Large intestine (tissue), 3 donors: Measurements from ENCODE around the gene RIMKLB. TPM values are rescaled to one million over a fixed set of nuclear protein-coding genes. Genes with fewer than 3 reads are reported as not detected.

Experiments used
- DNase-seq, 2 donors: peaks; one replicate each; pipeline versions ENCODE4 v3.0.0 to v3.0.0-alpha.2; 2013
- H3K27ac ChIP-seq: one replicate; pipeline ENCODE4 v1.5.1; 2013; ENCODE audit warnings: low read length
- H3K27me3 ChIP-seq: 2 replicates; pipeline ENCODE4 v1.6.1; 2013; ENCODE audit warnings: low read length; ENCODE audit not compliant: control insufficient read depth, insufficient read depth
- H3K36me3 ChIP-seq: 2 replicates; pipeline ENCODE4 v1.6.1; 2013; ENCODE audit warnings: low read length; ENCODE audit not compliant: control insufficient read depth, insufficient read depth
- H3K4me1 ChIP-seq: one replicate; pipeline ENCODE4 v1.6.1; 2013; ENCODE audit warnings: low read length; ENCODE audit not compliant: control insufficient read depth, insufficient read depth
- H3K4me3 ChIP-seq: one replicate; pipeline ENCODE4 v1.5.1; 2013; ENCODE audit warnings: low read length
- H3K9me3 ChIP-seq: one replicate; pipeline ENCODE4 v1.6.1; 2013; ENCODE audit warnings: mild to moderate bottlenecking, low read depth, low read length, moderate library complexity; ENCODE audit not compliant: control insufficient read depth
- WGBS: methylation state at CpG from one replicate; pipeline ENCODE4 v1.1.5; 2013; ENCODE audit warnings: low lambda C conversion rate; ENCODE audit not compliant: insufficient coverage; 5-methylcytosine and 5-hydroxymethylcytosine counted together
- polyA plus RNA-seq: library from polyadenylated mRNA; unstranded; fragments of 120-200 nt; gene quantifications from one replicate; pipeline ENCODE4 v1.2.1, GENCODE V29; 2013

The RIMKLB gene
- polyA plus RNA-seq, 1 donor = 65.2 TPM

DNA sequence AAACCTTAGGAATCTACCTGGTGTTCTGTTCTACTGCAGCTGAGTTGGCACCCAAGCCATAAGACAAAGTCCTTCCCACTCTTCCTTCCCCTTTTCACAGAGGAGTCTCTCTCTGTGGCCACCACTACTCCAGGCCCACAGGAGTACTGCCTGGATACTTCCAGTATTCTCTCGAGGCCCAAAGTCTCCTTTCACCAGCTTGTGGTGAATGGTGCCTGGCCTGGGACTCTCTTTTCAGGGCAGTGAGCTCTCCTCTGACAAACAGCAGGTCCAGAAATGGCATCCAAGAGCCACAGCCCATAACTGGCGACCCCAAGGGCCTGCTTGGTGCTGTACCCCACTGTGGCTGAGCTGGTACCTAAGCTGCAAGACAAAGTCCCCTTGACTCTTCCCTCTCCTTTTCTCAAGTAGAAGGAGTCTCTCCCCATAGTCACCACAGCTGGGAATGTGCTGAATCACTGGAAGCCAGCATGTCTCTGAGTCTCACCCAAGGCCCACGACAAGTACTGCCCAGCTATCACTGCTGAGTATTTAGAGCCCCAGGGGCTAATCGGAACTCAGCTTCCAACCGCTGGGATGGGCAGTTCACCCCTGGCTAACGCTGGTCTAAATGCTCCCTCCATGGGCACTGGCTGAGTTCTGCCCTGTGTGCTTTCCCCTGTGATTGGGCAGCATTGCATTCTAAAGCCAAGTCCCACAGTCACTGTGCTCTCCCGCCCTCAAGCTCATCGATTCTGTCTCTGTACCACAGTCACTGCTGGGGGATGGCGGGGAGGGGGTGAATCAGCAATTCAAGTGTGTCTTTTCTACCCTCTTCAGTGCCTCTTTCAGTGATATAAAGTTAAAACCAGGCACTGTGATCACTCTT lies 130.7 kb downstream of the RIMKLB start:
- Histone ChIP-seq H3K4me1 (no peaks in the 10 kb centered on the region), H3K4me3 (no peak overlapping the region), H3K9me3 (no peaks in the 10 kb centered on the region), H3K27me3 (no peaks in the 10 kb centered on the region), H3K27ac (no peak overlapping the region), H3K36me3 (no peaks in the 10 kb centered on the region)
- WGBS = no CpG with 5 or more reads among the region's 9 CpGs
- DNase-seq = no peak

GRCh38 chr12:8829125-8829518 lies 131.3 kb downstream of the RIMKLB start:
- no peak for DNase-seq
- no CpG with 5 or more reads among the region's 5 CpGs for WGBS
- Histone ChIP-seq H3K9me3 (no peaks in the 10 kb centered on the region), H3K4me1 (no peaks in the 10 kb centered on the region), H3K27me3 (no peaks in the 10 kb centered on the region), H3K27ac (no peak overlapping the region), H3K4me3 (no peak overlapping the region), H3K36me3 (no peaks in the 10 kb centered on the region)

DNA sequence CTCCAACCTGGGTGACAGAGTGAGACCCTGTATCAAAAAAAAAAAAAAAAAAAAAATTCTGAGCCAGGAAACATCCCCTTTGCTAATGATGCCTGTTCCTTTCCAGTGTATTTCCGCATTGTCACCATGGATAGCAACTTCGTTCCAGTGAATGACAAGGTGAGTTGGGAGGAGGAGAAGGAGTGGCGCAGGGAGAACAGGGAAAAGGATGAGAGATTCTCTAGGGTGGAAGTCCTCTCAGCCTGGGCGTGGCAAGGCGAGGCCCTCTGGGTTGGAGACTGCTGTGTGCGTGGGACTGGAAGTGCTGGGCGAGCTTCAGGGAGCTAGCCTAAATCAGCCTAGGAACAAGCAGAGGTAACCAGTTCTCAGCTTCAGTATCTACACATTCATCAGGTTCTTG lies 131.8 kb downstream of the RIMKLB start:
- Histone ChIP-seq H3K27me3 (peaks cover under 1% of the 10 kb centered on the region), H3K4me3 (no peak overlapping the region), H3K27ac (no peak overlapping the region), H3K36me3 (no peaks in the 10 kb centered on the region), H3K9me3 (no peaks in the 10 kb centered on the region), H3K4me1 (no peaks in the 10 kb centered on the region)
- peak in 1 of 2 donors; percentile 6 for DNase-seq
- 33% methylated on average over 1 of the region's 7 CpGs for WGBS

DNA sequence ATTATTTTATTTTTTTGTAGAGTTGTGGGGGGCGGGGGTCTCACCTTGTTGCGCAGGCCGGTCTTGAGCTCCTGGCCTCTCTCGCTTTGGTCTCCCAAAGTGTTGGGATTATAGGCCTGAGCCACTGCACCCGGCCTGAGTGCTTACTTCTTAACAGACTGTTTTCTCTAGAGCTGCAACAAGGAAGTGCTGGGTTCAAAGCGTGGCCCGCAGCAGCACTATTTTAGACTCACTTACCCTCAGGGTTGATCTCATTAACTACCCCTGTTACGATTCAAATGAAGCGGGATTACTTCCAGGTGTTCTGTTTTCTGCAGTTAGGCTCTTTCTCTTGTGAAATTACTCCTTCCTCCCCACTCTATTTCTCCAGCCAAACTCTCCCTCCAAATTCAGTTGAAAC lies 133.3 kb downstream of the RIMKLB start:
- Histone ChIP-seq H3K36me3 (no peaks in the 10 kb centered on the region), H3K4me1 (no peaks in the 10 kb centered on the region), H3K27ac (no peak overlapping the region), H3K9me3 (no peaks in the 10 kb centered on the region), H3K27me3 (peaks cover 3% of the 10 kb centered on the region), H3K4me3 (no peak overlapping the region)
- no peak for DNase-seq
- 100% methylated on average over 1 of the region's 9 CpGs for WGBS

- DNase-seq = no peak
- no CpG with 5 or more reads among the region's 6 CpGs for WGBS
- Histone ChIP-seq H3K27me3 (peaks cover 3% of the 10 kb centered on the region), H3K4me1 (no peaks in the 10 kb centered on the region), H3K36me3 (no peaks in the 10 kb centered on the region), H3K27ac (no peak overlapping the region), H3K4me3 (no peak overlapping the region), H3K9me3 (no peaks in the 10 kb centered on the region)
Measured at GRCh38 chr12:8832500-8832899, 134.7 kb downstream of the RIMKLB start.

Other genes with a start within 250 kb of the RIMKLB start
- gene CLEC6A, start 242.0 kb upstream of the RIMKLB start, polyA plus RNA-seq = not detected
- 0.03 TPM for gene CLEC4D, start 184.5 kb upstream of the RIMKLB start, polyA plus RNA-seq
- not detected for gene CLEC4E, start 157.1 kb upstream of the RIMKLB start, polyA plus RNA-seq
- gene AICDA, start 85.1 kb upstream of the RIMKLB start, polyA plus RNA-seq = 1.0 TPM
- 7.6 TPM for gene MFAP5, start 35.2 kb upstream of the RIMKLB start, polyA plus RNA-seq
- gene A2ML1, start 124.6 kb downstream of the RIMKLB start, polyA plus RNA-seq = 0.13 TPM
- 34.2 TPM for gene PHC1, start 216.5 kb downstream of the RIMKLB start, polyA plus RNA-seq